Stimulated activated CD8-positive, alpha-beta memory T cell treated with anti-CD3 and anti-CD28 coated beads, Interleukin-4, amount 100 ng/mL, for 24 hours (primary cell): ENCODE data around the gene KRT86.
"Not testable (repeated sequence)": the region's sequence is repeated elsewhere in the genome, so short reads cannot be mapped to it uniquely, and the experiment has no call there.

ENCODE experiments used
- DNase-seq: peaks from one replicate; pipeline ENCODE4 v3.0.0-alpha.2; 2020; ENCODE audit warnings: low read depth

KRT86 gene

GRCh38 chr12:52341066-52341580 is 66.7 kb downstream of the KRT86 start:
- DNase-seq: no peak

GRCh38 chr12:52342781-52343490 is 68.5 kb downstream of the KRT86 start:
- DNase-seq: no peak

GRCh38 chr12:52343550-52343949 is 69.1 kb downstream of the KRT86 start:
- no peak for DNase-seq

GRCh38 chr12:52344111-52344510 is 69.7 kb downstream of the KRT86 start:
- no peak for DNase-seq

- not testable (repeated sequence) for DNase-seq
Observed at GRCh38 chr12:52345041-52345440, 70.6 kb downstream of the KRT86 start.

GRCh38 chr12:52346593-52346992 is 72.1 kb downstream of the KRT86 start:
- DNase-seq: no peak

- DNase-seq: no peak
Observed at GRCh38 chr12:52347016-52347415, 72.6 kb downstream of the KRT86 start.

- no peak for DNase-seq
Observed at GRCh38 chr12:52347551-52348510, 73.4 kb downstream of the KRT86 start.

GRCh38 chr12:52349196-52349595 is 74.8 kb downstream of the KRT86 start:
- no peak for DNase-seq

GRCh38 chr12:52350021-52350620 is 75.7 kb downstream of the KRT86 start:
- no peak for DNase-seq

GRCh38 chr12:52350786-52351185 is 76.3 kb downstream of the KRT86 start:
- DNase-seq: no peak

GRCh38 chr12:52351196-52352059 is 77.0 kb downstream of the KRT86 start:
- peak; percentile 43 for DNase-seq

- no peak for DNase-seq
Observed at GRCh38 chr12:52352951-52353350, 78.5 kb downstream of the KRT86 start.

- DNase-seq: no peak
Observed at GRCh38 chr12:52353766-52354165, 79.3 kb downstream of the KRT86 start.

GRCh38 chr12:52354200-52354599 is 79.8 kb downstream of the KRT86 start:
- DNase-seq: no peak

- DNase-seq: no peak
Observed at GRCh38 chr12:52355176-52355575, 80.7 kb downstream of the KRT86 start.

- no peak for DNase-seq
Observed at GRCh38 chr12:52356031-52356761, 81.8 kb downstream of the KRT86 start.

- no peak for DNase-seq
Observed at GRCh38 chr12:52356762-52357580, 82.5 kb downstream of the KRT86 start.
